Vagina (tissue), 2 donors: ENCODE data around the gene TEX13B. TPM values are rescaled to one million over a fixed set of nuclear protein-coding genes. Genes with fewer than 3 reads are reported as not detected.

ENCODE experiments used
- DNase-seq, 2 donors: peaks; one replicate each; pipeline ENCODE4 v3.0.0-alpha.2; 2017; ENCODE audit errors: extremely low spot score in 2 of 2
- H3K27ac ChIP-seq: fragments of 200-600 bp; sonication (generic); one replicate; pipeline ENCODE4 v1.5.1; 2019
- H3K27me3 ChIP-seq: fragments of 200-600 bp; sonication (generic); one replicate; pipeline ENCODE4 v1.5.1; 2019
- H3K36me3 ChIP-seq, 2 donors: fragments of 200-600 bp; sonication (generic); one replicate each; pipeline ENCODE4 v1.5.1; 2017 to 2019
- H3K4me1 ChIP-seq: fragments of 200-600 bp; sonication (generic); one replicate; pipeline ENCODE4 v1.5.1; 2019
- H3K4me3 ChIP-seq, 2 donors: fragments of 200-600 bp; sonication (generic); 1 replicate in 1 of 2; 2 replicates in 1 of 2; pipeline ENCODE4 v1.5.1; 2016 to 2019
- H3K9me3 ChIP-seq: fragments of 200-600 bp; sonication (generic); one replicate; pipeline ENCODE4 v1.5.1; 2019
- CTCF ChIP-seq, 3 experiments: fragments of 450-650 bp in 2 of 3; fragments of 200-600 bp in 1 of 3; sonication (generic) in 1 of 3; IDR thresholded peaks; one replicate each; pipeline ENCODE4 v1.5.1; 2017 to 2019; ENCODE audit warnings: antibody characterized with exemption in 3 of 3, mild to moderate bottlenecking in 2 of 3, moderate library complexity in 2 of 3
- POLR2A ChIP-seq, 2 donors: fragments of 450-650 bp; IDR thresholded peaks; one replicate each; pipeline ENCODE4 v1.6.1; 2017; ENCODE audit warnings: antibody characterized with exemption in 2 of 2, mild to moderate bottlenecking in 2 of 2, moderate library complexity in 2 of 2
- POLR2AphosphoS5 ChIP-seq, 2 donors: sonication (generic); formaldehyde crosslinking; IDR thresholded peaks; one replicate each; pipeline ENCODE4 v1.9.0; 2017; ENCODE audit warnings: antibody characterized with exemption in 2 of 2, mild to moderate bottlenecking in 2 of 2, low read depth in 1 of 2; ENCODE audit not compliant: insufficient read depth in 1 of 2
- intact Hi-C: fragments of 100-400 bp; cut with DNase I; formaldehyde crosslinking; loops from one replicate; pipeline ENCODE4 v1.15.1; 2023
- total RNA-seq: library from RNA; depleted of rRNA; stranded (reverse); fragments of >200 nt; gene quantifications from one replicate; pipeline ENCODE4 v1.2.3, GENCODE V29; 2016

Gene TEX13B
- total RNA-seq = not detected

GRCh38 chrX:107982356-107982755 lies at the start of gene TEX13B:
TEX13B (minus strand) TSS chrX:107982370; CDS start chrX:107982127, 243 bp downstream.
- H3K9me3 ChIP-seq = no peaks in the 10 kb centered on the region
- H3K4me3 ChIP-seq = no peak within 1 kb of the TSS
- no peak within 1 kb of the TSS for H3K27ac ChIP-seq
- no peaks in the 10 kb centered on the region for H3K4me1 ChIP-seq
- DNase-seq = no peak
- H3K36me3 ChIP-seq = no peaks in the 10 kb centered on the region
- intact Hi-C loops = no loop called here
- TF ChIP-seq POLR2A (IDR thresholded peaks at IDR 0.05) (no peak), CTCF (IDR thresholded peaks at IDR 0.05) (no peak)
- no peaks in the 10 kb centered on the region for H3K27me3 ChIP-seq

GRCh38 chrX:108029928-108030711 lies 48.0 kb upstream of the TEX13B start:
- DNase-seq = no peak
- Histone ChIP-seq H3K9me3 (no peaks in the 10 kb centered on the region), H3K27ac (no peak overlapping the region), H3K36me3 (no peaks in the 10 kb centered on the region), H3K4me3 (no peak overlapping the region), H3K4me1 (no peaks in the 10 kb centered on the region), H3K27me3 (no peaks in the 10 kb centered on the region)
- no peak for TF ChIP-seq POLR2AphosphoS5 (IDR thresholded peaks at IDR 0.05; ENCODE audit: insufficient read depth in 1 of 2, low read depth in 1 of 2)
- no peak for TF ChIP-seq POLR2A (IDR thresholded peaks at IDR 0.05)
- TF ChIP-seq CTCF (IDR thresholded peaks at IDR 0.05) = no peak
- intact Hi-C loops = no loop called here

- no peak for DNase-seq
- Histone ChIP-seq H3K36me3 (no peaks in the 10 kb centered on the region), H3K4me1 (no peaks in the 10 kb centered on the region), H3K4me3 (no peak overlapping the region), H3K9me3 (no peaks in the 10 kb centered on the region), H3K27ac (no peak overlapping the region), H3K27me3 (no peaks in the 10 kb centered on the region)
- TF ChIP-seq CTCF (IDR thresholded peaks at IDR 0.05) (no peak), POLR2A (IDR thresholded peaks at IDR 0.05) (no peak), POLR2AphosphoS5 (IDR thresholded peaks at IDR 0.05; ENCODE audit: insufficient read depth in 1 of 2, low read depth in 1 of 2) (no peak)
- intact Hi-C loops = no loop called here
Observed at GRCh38 chrX:108028854-108029253, 46.7 kb upstream of the TEX13B start.

- Histone ChIP-seq H3K36me3 (no peaks in the 10 kb centered on the region), H3K27me3 (no peaks in the 10 kb centered on the region), H3K27ac (no peak overlapping the region), H3K4me3 (no peak overlapping the region), H3K9me3 (no peaks in the 10 kb centered on the region), H3K4me1 (no peaks in the 10 kb centered on the region)
- TF ChIP-seq POLR2A (IDR thresholded peaks at IDR 0.05) (no peak), CTCF (IDR thresholded peaks at IDR 0.05) (no peak), POLR2AphosphoS5 (IDR thresholded peaks at IDR 0.05; ENCODE audit: insufficient read depth in 1 of 2, low read depth in 1 of 2) (no peak)
- DNase-seq = no peak
- intact Hi-C loops = no loop called here
Observed at GRCh38 chrX:108025954-108026600, 43.9 kb upstream of the TEX13B start.

GRCh38 chrX:108025376-108025775 lies 43.2 kb upstream of the TEX13B start:
- TF ChIP-seq POLR2A (IDR thresholded peaks at IDR 0.05) (no peak), POLR2AphosphoS5 (IDR thresholded peaks at IDR 0.05; ENCODE audit: insufficient read depth in 1 of 2, low read depth in 1 of 2) (no peak), CTCF (IDR thresholded peaks at IDR 0.05) (no peak)
- intact Hi-C loops = no loop called here

More at GRCh38 chrX:108025376-108025775, 43.2 kb upstream of the TEX13B start:
- Histone ChIP-seq H3K9me3 (no peaks in the 10 kb centered on the region), H3K27me3 (no peaks in the 10 kb centered on the region), H3K4me1 (no peaks in the 10 kb centered on the region), H3K4me3 (no peak overlapping the region), H3K36me3 (no peaks in the 10 kb centered on the region), H3K27ac (no peak overlapping the region)
- DNase-seq = no peak
